Fibroblast of mammary gland (primary cell): ENCODE data around the gene FRMPD1.

ENCODE experiments used
- DNase-seq: peaks from one replicate; pipeline ENCODE4 v3.0.0-alpha.2; 2010; ENCODE audit warnings: low read depth
- H3K4me3 ChIP-seq: 2 replicates; pipeline ENCODE4 v1.5.1; 2011; ENCODE audit warnings: low read depth, mild to moderate bottlenecking, low read length, moderate library complexity; ENCODE audit not compliant: control insufficient read depth
- TF ChIP-seq, protein P1 (sequence below): conservative IDR thresholded peaks from 2 replicates; pipeline ENCODE4 v1.5.1; 2011; ENCODE audit warnings: low read depth, low read length, inconsistent platforms; ENCODE audit not compliant: control insufficient read depth, insufficient read depth

Gene FRMPD1

DNA sequence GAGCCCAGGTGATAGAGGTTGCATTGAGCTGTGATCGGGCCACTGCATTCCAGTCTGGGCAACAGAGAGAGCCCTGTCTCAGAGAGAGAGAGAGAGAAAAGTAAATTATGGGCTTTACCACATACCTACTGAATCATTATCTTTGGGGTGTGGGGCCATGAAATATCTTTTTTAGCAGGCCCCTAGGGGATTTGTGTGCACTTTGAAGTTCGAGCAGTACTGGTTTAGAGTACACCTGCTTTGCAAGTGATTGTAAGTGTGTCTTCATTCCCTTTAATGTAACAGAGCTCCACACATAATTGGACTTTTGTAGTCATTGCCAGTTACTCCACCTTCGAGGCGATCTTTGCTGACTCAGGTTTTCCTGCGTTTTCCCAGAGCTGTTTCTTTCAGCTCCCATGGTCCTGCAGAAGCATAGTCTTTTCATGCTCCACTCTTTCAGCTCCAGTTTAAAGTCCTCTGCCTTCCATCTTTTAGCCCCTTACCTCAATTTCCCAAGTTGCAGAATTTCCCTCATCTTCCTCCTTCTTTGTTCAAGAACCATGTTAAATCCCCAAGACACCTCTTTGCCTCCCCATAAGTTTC is 24.0 kb upstream of the FRMPD1 start:
- H3K4me3 ChIP-seq, result no peak overlapping the region
- DNase-seq, result no peak
- TF ChIP-seq, protein P1, sequence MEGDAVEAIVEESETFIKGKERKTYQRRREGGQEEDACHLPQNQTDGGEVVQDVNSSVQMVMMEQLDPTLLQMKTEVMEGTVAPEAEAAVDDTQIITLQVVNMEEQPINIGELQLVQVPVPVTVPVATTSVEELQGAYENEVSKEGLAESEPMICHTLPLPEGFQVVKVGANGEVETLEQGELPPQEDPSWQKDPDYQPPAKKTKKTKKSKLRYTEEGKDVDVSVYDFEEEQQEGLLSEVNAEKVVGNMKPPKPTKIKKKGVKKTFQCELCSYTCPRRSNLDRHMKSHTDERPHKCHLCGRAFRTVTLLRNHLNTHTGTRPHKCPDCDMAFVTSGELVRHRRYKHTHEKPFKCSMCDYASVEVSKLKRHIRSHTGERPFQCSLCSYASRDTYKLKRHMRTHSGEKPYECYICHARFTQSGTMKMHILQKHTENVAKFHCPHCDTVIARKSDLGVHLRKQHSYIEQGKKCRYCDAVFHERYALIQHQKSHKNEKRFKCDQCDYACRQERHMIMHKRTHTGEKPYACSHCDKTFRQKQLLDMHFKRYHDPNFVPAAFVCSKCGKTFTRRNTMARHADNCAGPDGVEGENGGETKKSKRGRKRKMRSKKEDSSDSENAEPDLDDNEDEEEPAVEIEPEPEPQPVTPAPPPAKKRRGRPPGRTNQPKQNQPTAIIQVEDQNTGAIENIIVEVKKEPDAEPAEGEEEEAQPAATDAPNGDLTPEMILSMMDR, result no peak

DNA sequence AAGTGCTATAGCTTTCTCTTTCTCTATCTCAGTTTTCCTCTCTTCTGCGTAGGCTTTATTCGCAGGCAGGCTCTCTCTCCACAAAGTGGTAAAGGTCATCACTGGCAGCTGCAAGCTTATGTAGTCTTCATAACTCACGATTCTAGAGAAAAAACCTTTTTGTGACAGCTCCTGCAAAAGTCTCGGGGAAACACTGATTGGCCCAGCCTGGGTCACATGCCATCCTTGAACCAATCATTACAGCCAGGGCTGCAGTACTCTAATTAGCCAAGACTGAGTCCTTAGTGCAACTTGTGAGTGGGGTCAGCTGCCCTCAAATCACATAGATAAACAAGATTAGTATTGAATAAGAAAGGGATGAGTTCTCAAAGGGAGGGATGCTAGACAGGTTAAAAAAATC is 18.3 kb upstream of the FRMPD1 start:
- no peak for DNase-seq
- no peak overlapping the region for H3K4me3 ChIP-seq
- TF ChIP-seq, protein P1, result no peak

DNA sequence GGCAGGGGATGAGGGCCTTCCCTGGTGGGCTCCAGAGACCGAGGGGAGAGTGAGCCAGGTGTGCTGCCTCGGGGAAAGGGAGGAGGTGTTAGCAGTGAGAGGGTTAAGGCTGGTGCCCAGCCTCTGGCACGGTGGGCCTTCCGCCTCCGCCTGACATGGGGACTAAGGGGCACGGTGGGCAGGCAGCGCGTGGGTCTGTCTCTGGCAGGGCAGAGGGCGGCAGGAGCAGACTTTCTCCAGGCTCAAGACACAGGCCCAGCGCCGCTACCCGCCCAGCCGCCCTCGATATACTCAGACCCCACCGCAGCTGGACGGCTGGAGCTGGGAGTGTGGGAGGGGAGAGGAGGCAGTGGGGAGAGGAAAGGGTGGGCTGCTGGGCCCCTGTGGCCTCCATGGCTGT is 14.9 kb upstream of the FRMPD1 start:
- no peak overlapping the region for H3K4me3 ChIP-seq
- DNase-seq, result no peak
- TF ChIP-seq, protein P1, result no peak

DNA sequence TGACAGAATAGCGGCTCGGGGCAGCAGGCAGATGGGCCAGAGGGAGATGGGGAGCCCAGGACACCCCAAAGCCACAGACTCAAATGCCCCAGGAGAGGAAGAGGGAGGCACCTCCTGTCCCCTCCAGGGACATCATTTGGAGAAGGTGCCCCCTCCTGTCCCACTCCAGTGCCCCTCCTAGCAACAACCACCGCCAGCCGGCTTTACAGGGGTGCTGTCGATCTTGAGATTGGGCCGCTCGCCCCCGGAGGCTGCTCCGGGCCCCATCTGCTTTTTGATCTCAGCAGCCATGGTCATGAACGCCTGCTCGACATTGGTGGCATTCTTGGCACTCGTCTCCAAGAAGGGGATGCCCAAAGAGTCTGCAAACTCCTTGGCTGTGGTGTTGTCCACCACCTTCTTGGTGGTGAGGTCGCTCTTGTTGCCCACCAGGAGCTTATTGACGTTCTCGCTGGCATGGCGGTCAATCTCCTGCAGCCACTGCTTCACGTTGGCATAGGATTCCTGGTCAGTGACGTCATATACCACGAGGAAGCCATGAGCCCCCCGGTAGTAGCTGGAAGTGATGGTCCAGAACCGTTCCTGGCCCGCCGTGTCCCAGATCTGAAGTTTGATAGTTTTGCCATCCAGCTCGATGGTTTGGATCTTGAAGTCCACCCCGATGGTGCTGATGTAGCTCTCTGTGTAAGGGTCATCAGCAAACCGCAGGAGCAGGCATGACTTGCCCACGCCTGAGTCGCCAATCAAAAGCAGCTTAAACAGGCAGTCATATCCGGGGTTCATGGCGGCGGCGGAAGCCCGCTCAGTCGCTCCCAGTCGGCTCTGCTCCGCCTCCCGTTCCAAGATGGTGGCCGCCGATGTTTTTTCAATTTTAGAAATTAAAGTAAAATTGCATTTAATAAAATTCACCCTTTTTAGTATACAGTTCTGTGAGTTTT is 14.0 kb upstream of the FRMPD1 start:
- no peak overlapping the region for H3K4me3 ChIP-seq
- DNase-seq, result no peak
- TF ChIP-seq, protein P1, result no peak

DNA sequence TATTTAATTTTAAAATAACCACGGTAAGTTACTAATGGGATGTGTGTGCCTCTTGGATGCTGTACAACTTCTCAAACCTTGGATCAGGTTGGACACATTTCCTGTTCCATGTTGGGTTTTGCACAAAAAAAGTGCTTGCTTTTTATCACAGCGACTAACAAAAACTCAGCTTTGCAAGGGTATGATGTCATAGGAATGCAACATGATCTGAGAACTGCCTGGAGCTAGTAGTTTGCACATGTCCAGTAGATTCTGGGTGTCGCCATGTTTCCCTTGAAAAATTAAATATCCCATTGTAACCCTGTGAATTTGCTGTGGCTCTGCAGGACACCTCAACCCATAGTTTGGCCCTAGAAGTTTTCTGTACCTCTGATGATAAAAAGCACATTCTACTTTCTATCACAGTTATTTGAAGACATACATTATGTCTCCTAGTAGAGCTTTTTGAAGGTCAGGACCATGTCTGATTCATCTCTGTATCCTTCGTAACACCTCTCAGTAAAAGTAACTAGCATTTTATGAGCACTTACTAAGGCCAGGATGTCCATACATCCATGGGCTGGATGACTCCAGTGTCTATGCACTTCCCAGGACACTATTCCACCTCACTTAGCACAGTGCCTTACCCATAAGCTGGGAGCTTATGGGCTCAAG is 11.5 kb upstream of the FRMPD1 start:
- peak; percentile 26 for DNase-seq
- no peak overlapping the region for H3K4me3 ChIP-seq
- TF ChIP-seq, protein P1, result no peak

DNA sequence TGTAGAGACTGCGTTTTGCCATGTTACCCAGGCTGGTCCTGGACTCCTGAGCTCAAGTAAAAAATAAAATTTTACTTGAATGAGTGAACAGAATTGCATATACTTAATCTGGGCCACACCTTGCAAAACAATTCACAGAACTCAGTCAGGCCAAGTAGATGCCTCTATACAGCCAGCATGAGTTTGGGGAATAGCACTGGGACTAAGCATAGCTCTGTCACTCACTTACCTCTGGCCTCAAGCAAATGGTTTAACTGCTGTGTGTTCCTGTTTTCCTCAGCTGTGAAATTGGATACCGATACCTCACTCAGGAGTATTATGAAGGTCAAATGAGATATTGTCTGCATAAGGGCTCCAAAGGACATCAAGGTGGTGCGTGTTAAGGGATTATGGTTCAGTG is 10.9 kb upstream of the FRMPD1 start:
- no peak for DNase-seq
- TF ChIP-seq, protein P1, result no peak
- no peak overlapping the region for H3K4me3 ChIP-seq
